ENCODE data around the gene EFCAB14. TPM values are rescaled to one million over a fixed set of nuclear protein-coding genes. Genes with fewer than 3 reads are reported as not detected.
"Not testable (repeated sequence)": the region's sequence is repeated elsewhere in the genome, so short reads cannot be mapped to it uniquely, and the experiment has no call there.

EFCAB14 gene
- total RNA-seq, 2 experiments from 2014 or later, result 29.9 to 38.3 TPM

GRCh38 chr1:46721686-46722205 lies 2.8 kb upstream of the EFCAB14 start:
- Histone ChIP-seq H3K4me2 (ENCODE audit: low read length) (no peak overlapping the region), H3K4me3 (ENCODE audit: low read depth, low read length, poor library complexity, severe bottlenecking) (no peak overlapping the region), H4K20me1 (ENCODE audit: insufficient read depth, low read length) (peaks cover under 1% of the 10 kb centered on the region; the same call in 1 of the 2 replicates), H3K9me3 (ENCODE audit: low read length) (no peaks in the 10 kb centered on the region), H3K4me1 (ENCODE audit: insufficient read depth, low read length, poor library complexity, severe bottlenecking) (peaks cover 22% of the 10 kb centered on the region), H2AFZ (ENCODE audit: low read length) (no peak overlapping the region), H3K27ac (ENCODE audit: low read depth, low read length, poor library complexity, severe bottlenecking) (no peak overlapping the region), H3K79me2 (ENCODE audit: insufficient read depth, low read depth, low read length) (peaks cover 19% of the 10 kb centered on the region), H3K36me3 (ENCODE audit: insufficient read depth, low read length) (peaks cover 5% of the 10 kb centered on the region; the same call in 1 of the 2 replicates), H3K9me2 (ENCODE audit: insufficient read depth, low read length) (no peaks in the 10 kb centered on the region)
- no peak for DNase-seq (ENCODE audit: low spot score)
- TF ChIP-seq EZH2phosphoT487 (IDR thresholded peaks at IDR 0.05; ENCODE audit: borderline replicate concordance, low read depth, low read length) (no peak), CTCF (conservative IDR thresholded peaks at IDR 0.05; ENCODE audit: low read length) (no peak)
- POLR2A ChIA-PET, result interaction anchor here (0.6 kb wide), 1 partner anchor 88 kb away, joined by 4 read pairs; no protein-coding TSS in a partner anchor
- intact Hi-C loops (cut with micrococcal nuclease; ENCODE audit: unreplicated experiment), result loop anchor here (10.0 kb wide), 1 partner anchor 167 kb away; the partner anchor contains the start of gene KNCN
- CTCF ChIA-PET (ENCODE audit: unreplicated experiment), result no interaction called here
- BruUV-seq (replicated peaks), result no TSS peak

- ChIA-PET CTCF (ENCODE audit: unreplicated experiment) (no interaction called here), POLR2A (interaction anchor here (2.4 kb wide), 1 partner anchor 53 kb away, joined by 9 read pairs; the partner anchor contains the start of gene ATPAF1)
- no peak overlapping the region for H3K4me3 ChIP-seq (ENCODE audit: low read depth, low read length, poor library complexity, severe bottlenecking)
- DNase-seq (ENCODE audit: low spot score), result no peak
- BruUV-seq (replicated peaks), result no TSS peak
- peaks cover 4% of the 10 kb centered on the region; the same call in 1 of the 2 replicates for H4K20me1 ChIP-seq (ENCODE audit: insufficient read depth, low read length)
- H3K27ac ChIP-seq (ENCODE audit: low read depth, low read length, poor library complexity, severe bottlenecking), result no peak overlapping the region
- H2AFZ ChIP-seq (ENCODE audit: low read length), result no peak overlapping the region
- peaks cover 26% of the 10 kb centered on the region for H3K4me1 ChIP-seq (ENCODE audit: insufficient read depth, low read length, poor library complexity, severe bottlenecking)
- H3K79me2 ChIP-seq (ENCODE audit: insufficient read depth, low read depth, low read length), result peaks cover 24% of the 10 kb centered on the region
- H3K4me2 ChIP-seq (ENCODE audit: low read length), result no peak overlapping the region
- no peaks in the 10 kb centered on the region for H3K9me3 ChIP-seq (ENCODE audit: low read length)
- H3K9me2 ChIP-seq (ENCODE audit: insufficient read depth, low read length), result no peaks in the 10 kb centered on the region
- intact Hi-C loops (cut with micrococcal nuclease; ENCODE audit: unreplicated experiment), result loop anchor here (10.0 kb wide), 1 partner anchor 166 kb away; the partner anchor contains the start of gene KNCN
- H3K36me3 ChIP-seq (ENCODE audit: insufficient read depth, low read length), result peaks cover 10% of the 10 kb centered on the region; the same call in 1 of the 2 replicates
- no peak for TF ChIP-seq EZH2phosphoT487 (IDR thresholded peaks at IDR 0.05; ENCODE audit: borderline replicate concordance, low read depth, low read length)
- TF ChIP-seq CTCF (conservative IDR thresholded peaks at IDR 0.05; ENCODE audit: low read length), result no peak
These were observed 2.3 kb upstream of the EFCAB14 start for GRCh38 chr1:46721204-46721603.

- H3K9me3 ChIP-seq (ENCODE audit: low read length); H3K4me2 ChIP-seq (ENCODE audit: low read length); H3K27ac ChIP-seq (ENCODE audit: low read depth, low read length, poor library complexity, severe bottlenecking); DNase-seq (ENCODE audit: low spot score); H3K9me2 ChIP-seq (ENCODE audit: insufficient read depth, low read length); BruUV-seq (replicated peaks); H2AFZ ChIP-seq (ENCODE audit: low read length); H4K20me1 ChIP-seq (ENCODE audit: insufficient read depth, low read length); H3K4me3 ChIP-seq (ENCODE audit: low read depth, low read length, poor library complexity, severe bottlenecking): not testable (repeated sequence)
- intact Hi-C loops (cut with micrococcal nuclease; ENCODE audit: unreplicated experiment), result loop anchor here (10.0 kb wide), 1 partner anchor 166 kb away; the partner anchor contains the start of gene KNCN
- CTCF ChIA-PET (ENCODE audit: unreplicated experiment), result interaction anchor here (1.0 kb wide), 1 partner anchor 103 kb away, joined by 3 read pairs; no protein-coding TSS in a partner anchor
- POLR2A ChIA-PET, result interaction anchor here (2.4 kb wide), 1 partner anchor 53 kb away, joined by 9 read pairs; the partner anchor contains the start of gene ATPAF1
- H3K36me3 ChIP-seq (ENCODE audit: insufficient read depth, low read length), result peaks cover 18% of the 10 kb centered on the region
- peaks cover 24% of the 10 kb centered on the region for H3K79me2 ChIP-seq (ENCODE audit: insufficient read depth, low read depth, low read length)
- peaks cover 26% of the 10 kb centered on the region for H3K4me1 ChIP-seq (ENCODE audit: insufficient read depth, low read length, poor library complexity, severe bottlenecking)
These were observed 1.4 kb upstream of the EFCAB14 start for GRCh38 chr1:46720319-46720718.
